GM12878 (cell line): ENCODE data around the gene BCOR. TPM values are rescaled to one million over a fixed set of nuclear protein-coding genes. Genes with fewer than 3 reads are reported as not detected.

Experiments
- ATAC-seq: fragments of 200-7000 bp; cut with Tn5 transposase; 3 replicates; pipeline ENCODE4 v1.9.1; 2020; ENCODE audit warnings: mild to moderate bottlenecking, moderate library complexity
- BruUV-seq: library from RNA; stranded (reverse); fragments of 400-500 nt; replicated peaks from 2 replicates; lab custom pipeline; 2021; lab: Mats Ljungman, UMichigan
- CTCF ChIA-PET: fragments of 300-600 bp; sonication (Branson Sonifier 250); formaldehyde crosslinking; extraction: SDS; loops from one replicate; lab custom pipeline; 2021; ENCODE audit warnings: inconsistent platforms; lab: Yijun Ruan, JAX
- POLR2A ChIA-PET: fragments of 350-600 bp; formaldehyde crosslinking; extraction: SDS; loops from one replicate; lab custom pipeline; 2021; ENCODE audit warnings: inconsistent platforms; lab: Charles Lee
- RAD21 ChIA-PET: fragments of 300-600 bp; sonication (Branson Sonifier 250); formaldehyde crosslinking; loops from one replicate; lab custom pipeline; 2023; ENCODE audit warnings: antibody characterized with exemption; ENCODE audit not compliant: unreplicated experiment; lab: Charles Lee
- SMC1A ChIA-PET: fragments of 300-600 bp; sonication (Branson Sonifier 250); formaldehyde crosslinking; loops from one replicate; lab custom pipeline; 2023; ENCODE audit not compliant: unreplicated experiment, uncharacterized antibody; lab: Charles Lee
- DNase-seq: peaks from one replicate; pipeline ENCODE4 v3.0.0-alpha.2; 2011; ENCODE audit warnings: low read depth, low spot score
- FAIRE-seq: peaks from 3 replicates; lab custom pipeline; 2011; peaks lifted over from hg19 to GRCh38; lab: Jason Lieb, UNC
- H2AFZ ChIP-seq: 2 replicates; pipeline ENCODE4 v1.6.0; 2011; ENCODE audit warnings: low read depth, low read length, control low read depth; ENCODE audit not compliant: control insufficient read depth
- H3K27ac ChIP-seq: 2 replicates; pipeline ENCODE4 v1.5.1; 2011; ENCODE audit warnings: control low read depth; ENCODE audit not compliant: control insufficient read depth, insufficient read depth
- H3K27me3 ChIP-seq, 2 experiments: replicated peaks in 1 of 2; 2 replicates each; pipeline versions ENCODE4 v1.6.0 to v1.6.1; 2011; ENCODE audit warnings: low read length in 1 of 2; ENCODE audit not compliant: control insufficient read depth in 2 of 2, insufficient read depth in 2 of 2
- H3K36me3 ChIP-seq, 2 experiments: 2 replicates each; pipeline ENCODE4 v1.5.1; 2011; ENCODE audit warnings: low read length in 1 of 2; ENCODE audit not compliant: control insufficient read depth in 2 of 2, insufficient read depth in 2 of 2
- H3K4me1 ChIP-seq: 2 replicates; pipeline ENCODE4 v1.6.1; 2011; ENCODE audit warnings: mild to moderate bottlenecking, low read length, moderate library complexity, mixed read lengths; ENCODE audit not compliant: control insufficient read depth, insufficient read depth
- H3K4me2 ChIP-seq: 2 replicates; pipeline ENCODE4 v1.6.0; 2011; ENCODE audit warnings: control low read depth; ENCODE audit not compliant: control insufficient read depth, insufficient read depth
- H3K4me3 ChIP-seq: fragments of 200-600 bp; sonication (generic); 2 replicates; pipeline ENCODE4 v1.5.1; 2016
- H3K79me2 ChIP-seq: 2 replicates; pipeline ENCODE4 v1.6.0; 2011; ENCODE audit warnings: low read length; ENCODE audit not compliant: control insufficient read depth, insufficient read depth
- H3K9ac ChIP-seq: 2 replicates; pipeline ENCODE4 v1.8.0; 2011; ENCODE audit warnings: low read length, control low read depth, mixed read lengths; ENCODE audit not compliant: control insufficient read depth, insufficient read depth
- H3K9me3 ChIP-seq: replicated peaks from 3 replicates; pipeline ENCODE4 v1.5.1; 2011; ENCODE audit warnings: mild to moderate bottlenecking, low read length; ENCODE audit not compliant: control insufficient read depth, insufficient read depth
- H4K20me1 ChIP-seq: 2 replicates; pipeline ENCODE4 v1.6.0; 2011; ENCODE audit not compliant: control insufficient read depth, insufficient read depth
- CREM ChIP-seq: IDR thresholded peaks from 2 replicates; pipeline ENCODE4 v1.6.1; 2014; ENCODE audit warnings: antibody characterized with exemption, low read depth
- RBBP5 ChIP-seq: fragments of 200-600 bp; sonication (generic); conservative IDR thresholded peaks from 2 replicates; pipeline ENCODE4 v1.6.1; 2016
- RFX5 ChIP-seq: IDR thresholded peaks from 2 replicates; pipeline ENCODE4 v1.6.1; 2011; ENCODE audit warnings: low read depth, low read length, improper control_type of control experiment
- ZNF384 ChIP-seq: IDR thresholded peaks from 2 replicates; pipeline ENCODE4 v1.6.1; 2012; ENCODE audit warnings: low read depth, mild to moderate bottlenecking, low read length, improper control_type of control experiment, borderline replicate concordance
- WGBS: methylation state at CpG from one replicate; pipeline ENCODE4 v1.1.6; 2016; ENCODE audit warnings: low lambda C conversion rate; ENCODE audit not compliant: insufficient replicate concordance, insufficient coverage; ENCODE audit errors: missing lambda C conversion rate; 5-methylcytosine and 5-hydroxymethylcytosine counted together
- in situ Hi-C: fragments of 300-500 bp; cut with MboI; formaldehyde crosslinking; loops from 9 replicates; pipeline ENCODE4 v1.14.3; 2018; ENCODE audit warnings: mixed read lengths
- intact Hi-C: fragments of 100-400 bp; cut with micrococcal nuclease; formaldehyde crosslinking; loops from one replicate; pipeline ENCODE4 v1.14.2; 2022; ENCODE audit not compliant: unreplicated experiment
- polyA plus RNA-seq, 11 experiments: library from polyadenylated mRNA; depleted of rRNA in 4 of 11; unstranded in 6 of 11; stranded (reverse) in 5 of 11; fragments of >200 nt; fragmentation: Nextera tagmentation in 4 of 11; fragmentation: Illumina TruSeq in 1 of 11; extraction: Ambion mirVana in 4 of 11; extraction: Trizol in 1 of 11; gene quantifications; 1 replicate in 1 of 11; 2 replicates in 10 of 11; pipeline versions ENCODE4 v1.2.1 to v1.2.3, GENCODE V29; 2011 to 2016; ENCODE audit warnings: inconsistent platforms in 2 of 11, missing spikeins in 2 of 11, low read depth in 1 of 11
- total RNA-seq, 4 experiments: library from RNA; depleted of rRNA in 3 of 4; stranded (reverse); fragments of >200 nt in 3 of 4; fragmentation: Illumina TruSeq in 1 of 4; extraction: Trizol in 1 of 4; gene quantifications; 2 replicates each; pipeline versions ENCODE4 v1.2.1 to v1.2.3, GENCODE V29; 2013 to 2021
- TF ChIP-seq, protein P1 (sequence below): IDR thresholded peaks from 2 replicates; pipeline ENCODE4 v1.6.1; 2011; ENCODE audit warnings: borderline replicate concordance, low read depth, mild to moderate bottlenecking, moderate library complexity, low read length; ENCODE audit not compliant: insufficient read depth, poor library complexity, severe bottlenecking

BCOR gene
- total and polyA plus RNA-seq, 10 of the 15 experiments (the other 5 are each of a cell fraction or from before 2014, with no cell fraction given) = 5.1 to 16.4 (median 10.1) TPM

GRCh38 chrX:40063555-40063954, 34.2 kb downstream of the BCOR start:
- Histone ChIP-seq H3K4me3 (no peak overlapping the region), H3K27ac (no peak overlapping the region), H4K20me1 (no peaks in the 10 kb centered on the region; the same call in 1 of the 2 replicates), H3K9ac (no peak overlapping the region), H3K36me3 (peaks cover 3 to 12% of the 10 kb centered on the region in 2 experiments; a peak in 3 of 4 replicates), H3K27me3 (no peaks in the 10 kb centered on the region), H2AFZ (no peak overlapping the region), H3K9me3 (no peaks in the 10 kb centered on the region), H3K4me2 (no peak overlapping the region), H3K4me1 (no peaks in the 10 kb centered on the region), H3K79me2 (no peaks in the 10 kb centered on the region)
- ChIA-PET SMC1A (no interaction called here), POLR2A (no interaction called here), CTCF (no interaction called here), RAD21 (no interaction called here)
- intact Hi-C loops = no loop called here
- FAIRE-seq (no peak), DNase-seq (no peak), ATAC-seq (no peak)
- BruUV-seq = no TSS peak
- in situ Hi-C loops = no loop called here
- TF ChIP-seq ZNF384 (no peak), RBBP5 (no peak), RFX5 (no peak), CREM (no peak)
- WGBS = 77% methylated on average over 7 of the region's 7 CpGs

DNA sequence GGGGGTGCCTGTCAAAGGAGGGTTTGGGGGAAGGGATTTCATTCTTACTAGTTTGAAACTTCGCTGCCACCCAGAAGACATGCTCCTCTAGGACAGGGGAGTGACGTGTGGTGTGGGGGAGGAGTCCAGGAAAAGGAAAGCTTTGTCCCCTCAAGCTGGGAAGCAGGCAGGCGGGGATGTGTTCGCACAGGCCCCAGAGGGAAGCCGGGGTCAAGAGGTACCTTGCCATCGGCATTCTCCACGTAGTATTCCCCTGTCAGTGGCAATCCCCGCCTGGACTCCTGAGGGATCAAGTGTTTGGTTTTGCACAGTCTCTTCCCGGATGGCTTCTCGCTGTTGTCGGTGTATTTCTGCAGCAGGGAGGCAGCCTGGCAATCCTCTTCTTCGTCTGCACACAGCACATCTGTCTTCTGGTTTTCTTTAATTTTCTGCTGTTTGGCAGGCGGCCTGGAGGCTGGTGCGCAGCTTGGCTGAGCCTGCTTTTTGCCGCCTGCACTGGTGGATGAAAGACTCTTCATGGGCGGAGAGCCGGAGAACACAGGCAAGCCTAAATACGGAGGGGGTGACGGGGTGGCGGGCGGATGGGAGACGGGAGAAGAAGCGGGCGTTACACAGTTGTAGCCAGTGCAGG, 35.1 kb downstream of the BCOR start:
- BruUV-seq = no TSS peak
- H3K4me2 ChIP-seq = no peak overlapping the region
- TF ChIP-seq, protein P1, sequence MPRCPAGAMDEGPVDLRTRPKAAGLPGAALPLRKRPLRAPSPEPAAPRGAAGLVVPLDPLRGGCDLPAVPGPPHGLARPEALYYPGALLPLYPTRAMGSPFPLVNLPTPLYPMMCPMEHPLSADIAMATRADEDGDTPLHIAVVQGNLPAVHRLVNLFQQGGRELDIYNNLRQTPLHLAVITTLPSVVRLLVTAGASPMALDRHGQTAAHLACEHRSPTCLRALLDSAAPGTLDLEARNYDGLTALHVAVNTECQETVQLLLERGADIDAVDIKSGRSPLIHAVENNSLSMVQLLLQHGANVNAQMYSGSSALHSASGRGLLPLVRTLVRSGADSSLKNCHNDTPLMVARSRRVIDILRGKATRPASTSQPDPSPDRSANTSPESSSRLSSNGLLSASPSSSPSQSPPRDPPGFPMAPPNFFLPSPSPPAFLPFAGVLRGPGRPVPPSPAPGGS = no peak
- TF ChIP-seq, all 136 proteins: peak for 0
- intact Hi-C loops (no loop called here), in situ Hi-C loops (no loop called here)
- no peak overlapping the region for H3K27ac ChIP-seq
- SMC1A ChIA-PET = no interaction called here
- no peak overlapping the region for H2AFZ ChIP-seq
- no peak for FAIRE-seq
- WGBS = 70% methylated on average over 24 of the region's 24 CpGs
- H4K20me1 ChIP-seq = no peaks in the 10 kb centered on the region; the same call in 1 of the 2 replicates
- no peaks in the 10 kb centered on the region for H3K9me3 ChIP-seq
- CTCF ChIA-PET = no interaction called here
- H3K4me1 ChIP-seq = no peaks in the 10 kb centered on the region
- H3K36me3 ChIP-seq = peaks cover 3 to 12% of the 10 kb centered on the region in 2 experiments; a peak in 3 of 4 replicates
- no peak for DNase-seq
- no peak overlapping the region for H3K9ac ChIP-seq
- no peaks in the 10 kb centered on the region for H3K27me3 ChIP-seq
- H3K4me3 ChIP-seq = no peak overlapping the region
- RAD21 ChIA-PET = no interaction called here
- no peaks in the 10 kb centered on the region for H3K79me2 ChIP-seq
- no peak for ATAC-seq
- POLR2A ChIA-PET = no interaction called here
